C1 segment of cervical spinal cord (tissue), 14 donors: ENCODE data around the gene WWC2.

Experiments
- DNase-seq, 14 donors: peaks; one replicate each; lab custom pipeline; 2025; lab: John Stamatoyannopoulos, UW

Gene WWC2

GRCh38 chr4:183098723-183099536, at the start of gene WWC2:
Gene WWC2, plus strand, starts transcription at chr4:183099257. Its CDS starts 235 bp downstream, at chr4:183099492.
- DNase-seq, result peak; percentile 16 to 85 (median 70)

- DNase-seq, result no peak
These were observed 45.4 kb upstream of the WWC2 start for GRCh38 chr4:183053681-183054080.

- DNase-seq, result no peak
These were observed 41.8 kb upstream of the WWC2 start for GRCh38 chr4:183057255-183057654.

GRCh38 chr4:183059797-183060196, 39.3 kb upstream of the WWC2 start:
- DNase-seq, result no peak

GRCh38 chr4:183068502-183068901, 30.6 kb upstream of the WWC2 start:
- no peak for DNase-seq

GRCh38 chr4:183071222-183071621, 27.8 kb upstream of the WWC2 start:
- no peak for DNase-seq

- DNase-seq, result no peak
These were observed 26.9 kb upstream of the WWC2 start for GRCh38 chr4:183072176-183072575.

GRCh38 chr4:183073838-183074145, 25.3 kb upstream of the WWC2 start:
- DNase-seq, result no peak

GRCh38 chr4:183074288-183074990, 24.6 kb upstream of the WWC2 start:
- no peak for DNase-seq

- no peak for DNase-seq
These were observed 20.4 kb upstream of the WWC2 start for GRCh38 chr4:183078634-183079033.

- no peak for DNase-seq
These were observed 18.5 kb upstream of the WWC2 start for GRCh38 chr4:183080372-183081115.

- DNase-seq, result no peak
These were observed 18.0 kb upstream of the WWC2 start for GRCh38 chr4:183081116-183081469.

- DNase-seq, result no peak
These were observed 17.0 kb upstream of the WWC2 start for GRCh38 chr4:183082053-183082452.

- DNase-seq, result no peak
These were observed 4.5 kb upstream of the WWC2 start for GRCh38 chr4:183094393-183095198.

- no peak for DNase-seq
These were observed 3.9 kb upstream of the WWC2 start for GRCh38 chr4:183095199-183095512.

- DNase-seq, result no peak
These were observed 2.6 kb upstream of the WWC2 start for GRCh38 chr4:183096276-183096965.

- DNase-seq, result peak in 4 of 14 donors; percentile 3 to 52 (median 42)
These were observed 1.6 kb upstream of the WWC2 start for GRCh38 chr4:183097231-183098018.

- DNase-seq, result peak in 5 of 14 donors; percentile 44 to 62 (median 59)
These were observed 886 bp upstream of the WWC2 start for GRCh38 chr4:183098019-183098722.

- peak in 6 of 14 donors; percentile 17 to 63 (median 36) for DNase-seq
These were observed 660 bp downstream of the WWC2 start for GRCh38 chr4:183099537-183100297.
